Neural progenitor cell (in vitro differentiated cells): ENCODE results near the gene PDE1C. TPM values are rescaled to one million over a fixed set of nuclear protein-coding genes. Genes with fewer than 3 reads are reported as not detected.

Source experiments
- DNase-seq: peaks from one replicate; pipeline ENCODE4 v3.0.0-alpha.2; 2016; ENCODE audit warnings: low spot score
- H2AFZ ChIP-seq: fragments of 200-600 bp; sonication (generic); replicated peaks from 2 replicates; pipeline ENCODE4 v1.6.1; 2016; ENCODE audit warnings: antibody characterized with exemption
- H3F3A ChIP-seq: fragments of 200-600 bp; sonication (generic); 2 replicates; pipeline ENCODE4 v1.6.1; 2016; ENCODE audit warnings: antibody characterized with exemption, low read depth
- H3K27ac ChIP-seq: fragments of 200-600 bp; sonication (generic); 2 replicates; pipeline ENCODE4 v1.5.1; 2016; ENCODE audit warnings: mild to moderate bottlenecking
- H3K27me3 ChIP-seq: fragments of 200-600 bp; sonication (generic); 2 replicates; pipeline ENCODE4 v1.6.1; 2016; ENCODE audit warnings: mild to moderate bottlenecking, moderate library complexity
- H3K36me3 ChIP-seq: fragments of 200-600 bp; sonication (generic); 2 replicates; pipeline ENCODE4 v1.5.1; 2016
- H3K4me1 ChIP-seq: fragments of 200-600 bp; sonication (generic); 2 replicates; pipeline ENCODE4 v1.6.1; 2016; ENCODE audit warnings: mixed run types
- H3K4me2 ChIP-seq: fragments of 200-600 bp; sonication (generic); 2 replicates; pipeline ENCODE4 v1.6.1; 2016
- H3K4me3 ChIP-seq: fragments of 200-600 bp; sonication (generic); 2 replicates; pipeline ENCODE4 v1.5.1; 2016
- H3K79me2 ChIP-seq: fragments of 200-600 bp; sonication (generic); 2 replicates; pipeline ENCODE4 v1.6.1; 2016; ENCODE audit warnings: low read depth
- H3K9ac ChIP-seq: fragments of 200-600 bp; sonication (generic); 2 replicates; pipeline ENCODE4 v1.6.1; 2016
- H3K9me3 ChIP-seq: fragments of 200-600 bp; sonication (generic); 2 replicates; pipeline ENCODE4 v1.5.1; 2016; ENCODE audit warnings: low read depth
- H4K20me1 ChIP-seq: fragments of 200-600 bp; sonication (generic); 2 replicates; pipeline ENCODE4 v1.6.1; 2016; ENCODE audit warnings: low read depth
- H3K27ac Mint-ChIP-seq: 3 replicates; pipeline ENCODE4 v1.8.0; 2021; ENCODE audit warnings: mixed read lengths
- H3K27me3 Mint-ChIP-seq: 2 replicates; pipeline ENCODE4 v1.8.0; 2022; ENCODE audit warnings: low read depth, mild to moderate bottlenecking, inconsistent platforms, moderate library complexity, mixed read lengths; ENCODE audit not compliant: insufficient read depth
- H3K36me3 Mint-ChIP-seq: 3 replicates; pipeline ENCODE4 v1.8.0; 2021; ENCODE audit warnings: mixed read lengths
- H3K4me1 Mint-ChIP-seq: 3 replicates; pipeline ENCODE4 v1.8.0; 2021; ENCODE audit warnings: mixed read lengths
- H3K4me3 Mint-ChIP-seq: 3 replicates; pipeline ENCODE4 v1.8.0; 2021; ENCODE audit warnings: mild to moderate bottlenecking, moderate library complexity, mixed read lengths
- H3K9me3 Mint-ChIP-seq: 3 replicates; pipeline ENCODE4 v1.8.0; 2020; ENCODE audit warnings: mixed read lengths
- EZH2 ChIP-seq: fragments of 200-600 bp; sonication (generic); IDR thresholded peaks from 2 replicates; pipeline ENCODE4 v1.6.1; 2017; ENCODE audit warnings: antibody characterized with exemption, mild to moderate bottlenecking, moderate library complexity
- EZH2phosphoT487 ChIP-seq: fragments of 200-600 bp; sonication (generic); IDR thresholded peaks from 2 replicates; pipeline ENCODE4 v1.6.1; 2017; ENCODE audit warnings: antibody characterized with exemption
- total RNA-seq: library from RNA; depleted of rRNA; stranded (reverse); fragments of >200 nt; gene quantifications from 2 replicates; pipeline ENCODE4 v1.2.3, GENCODE V29; 2015; ENCODE audit warnings: low replicate concordance
- TF ChIP-seq, protein P1 (sequence below): fragments of 200-600 bp; sonication (generic); IDR thresholded peaks from 2 replicates; pipeline ENCODE4 v1.5.1; 2017; ENCODE audit warnings: antibody characterized with exemption, mild to moderate bottlenecking

The PDE1C gene
- total RNA-seq, 1 donor from 2014 or later = 0.54 TPM

DNA sequence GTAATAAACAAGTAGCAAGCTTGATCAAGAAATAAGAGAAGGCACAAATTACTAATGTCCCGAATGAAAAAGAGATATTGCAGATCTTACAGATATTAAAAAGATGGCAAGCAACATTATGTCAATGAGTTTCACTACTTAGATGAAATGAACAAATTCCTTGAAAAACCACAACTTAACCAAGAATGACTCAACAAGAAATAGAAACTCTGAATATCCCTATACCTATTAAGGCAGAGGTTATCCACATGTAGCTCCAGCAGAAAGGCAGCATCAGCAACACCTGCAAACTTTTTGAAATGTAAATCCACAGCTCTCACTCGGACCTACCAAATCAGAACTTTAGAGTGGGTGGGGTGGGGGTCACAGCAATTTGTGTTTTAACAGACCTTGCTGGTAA is 33.6 kb downstream of the PDE1C start:
- TF ChIP-seq EZH2 = no peak
- TF ChIP-seq, protein P1, sequence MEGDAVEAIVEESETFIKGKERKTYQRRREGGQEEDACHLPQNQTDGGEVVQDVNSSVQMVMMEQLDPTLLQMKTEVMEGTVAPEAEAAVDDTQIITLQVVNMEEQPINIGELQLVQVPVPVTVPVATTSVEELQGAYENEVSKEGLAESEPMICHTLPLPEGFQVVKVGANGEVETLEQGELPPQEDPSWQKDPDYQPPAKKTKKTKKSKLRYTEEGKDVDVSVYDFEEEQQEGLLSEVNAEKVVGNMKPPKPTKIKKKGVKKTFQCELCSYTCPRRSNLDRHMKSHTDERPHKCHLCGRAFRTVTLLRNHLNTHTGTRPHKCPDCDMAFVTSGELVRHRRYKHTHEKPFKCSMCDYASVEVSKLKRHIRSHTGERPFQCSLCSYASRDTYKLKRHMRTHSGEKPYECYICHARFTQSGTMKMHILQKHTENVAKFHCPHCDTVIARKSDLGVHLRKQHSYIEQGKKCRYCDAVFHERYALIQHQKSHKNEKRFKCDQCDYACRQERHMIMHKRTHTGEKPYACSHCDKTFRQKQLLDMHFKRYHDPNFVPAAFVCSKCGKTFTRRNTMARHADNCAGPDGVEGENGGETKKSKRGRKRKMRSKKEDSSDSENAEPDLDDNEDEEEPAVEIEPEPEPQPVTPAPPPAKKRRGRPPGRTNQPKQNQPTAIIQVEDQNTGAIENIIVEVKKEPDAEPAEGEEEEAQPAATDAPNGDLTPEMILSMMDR = no peak
- no peak for TF ChIP-seq EZH2phosphoT487
- H3K9ac ChIP-seq = no peak overlapping the region
- no peaks in the 10 kb centered on the region for H3K36me3 ChIP-seq
- no peak overlapping the region for H3K4me3 ChIP-seq
- no peaks in the 10 kb centered on the region for H3K9me3 ChIP-seq
- Mint-ChIP-seq H3K4me3 (no peak overlapping the region), H3K27ac (no peak overlapping the region), H3K4me1 (peaks cover 22% of the 10 kb centered on the region), H3K9me3 (peaks cover 8% of the 10 kb centered on the region), H3K36me3 (no peaks in the 10 kb centered on the region), H3K27me3 (no peaks in the 10 kb centered on the region)
- H3K27me3 ChIP-seq = no peaks in the 10 kb centered on the region
- H3K27ac ChIP-seq = no peak overlapping the region
- no peak overlapping the region for H3K4me2 ChIP-seq
- H4K20me1 ChIP-seq = no peaks in the 10 kb centered on the region
- H3K4me1 ChIP-seq = no peaks in the 10 kb centered on the region
- no peak for DNase-seq
- no peaks in the 10 kb centered on the region for H3F3A ChIP-seq
- H3K79me2 ChIP-seq = no peaks in the 10 kb centered on the region
- H2AFZ ChIP-seq = no peak overlapping the region

DNA sequence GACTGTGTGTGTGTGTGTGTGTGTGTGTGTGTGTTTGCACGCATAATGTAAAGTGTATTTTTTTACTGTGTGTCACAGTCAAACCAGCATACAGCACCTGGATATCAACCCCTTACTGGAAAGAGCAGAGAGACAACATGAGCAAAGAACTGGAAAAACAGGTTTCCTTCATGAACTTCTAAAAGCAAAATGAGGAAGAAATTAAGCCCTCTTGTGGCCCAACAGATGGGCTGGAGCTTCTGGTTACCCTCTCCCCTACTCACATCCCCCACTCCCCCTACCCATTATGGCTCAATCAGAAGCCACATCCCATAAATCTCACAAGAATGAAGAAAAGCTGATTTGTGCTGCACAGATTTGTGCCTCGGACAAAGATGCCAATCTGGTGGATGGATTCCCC is 36.2 kb downstream of the PDE1C start:
- Histone ChIP-seq H3K9ac (no peak overlapping the region), H3K79me2 (no peaks in the 10 kb centered on the region), H3K36me3 (no peaks in the 10 kb centered on the region), H4K20me1 (no peaks in the 10 kb centered on the region), H2AFZ (no peak overlapping the region), H3K4me1 (no peaks in the 10 kb centered on the region), H3F3A (no peaks in the 10 kb centered on the region), H3K9me3 (no peaks in the 10 kb centered on the region), H3K4me2 (no peak overlapping the region), H3K4me3 (no peak overlapping the region), H3K27me3 (no peaks in the 10 kb centered on the region), H3K27ac (no peak overlapping the region)
- H3K27me3 Mint-ChIP-seq = no peaks in the 10 kb centered on the region
- TF ChIP-seq, protein P1 = no peak
- no peak for TF ChIP-seq EZH2phosphoT487
- no peak for TF ChIP-seq EZH2
- peaks cover 8% of the 10 kb centered on the region for H3K9me3 Mint-ChIP-seq
- DNase-seq = no peak
- no peak overlapping the region for H3K27ac Mint-ChIP-seq
- H3K4me1 Mint-ChIP-seq = peaks cover 31% of the 10 kb centered on the region
- H3K4me3 Mint-ChIP-seq = no peak overlapping the region
- no peaks in the 10 kb centered on the region for H3K36me3 Mint-ChIP-seq

DNA sequence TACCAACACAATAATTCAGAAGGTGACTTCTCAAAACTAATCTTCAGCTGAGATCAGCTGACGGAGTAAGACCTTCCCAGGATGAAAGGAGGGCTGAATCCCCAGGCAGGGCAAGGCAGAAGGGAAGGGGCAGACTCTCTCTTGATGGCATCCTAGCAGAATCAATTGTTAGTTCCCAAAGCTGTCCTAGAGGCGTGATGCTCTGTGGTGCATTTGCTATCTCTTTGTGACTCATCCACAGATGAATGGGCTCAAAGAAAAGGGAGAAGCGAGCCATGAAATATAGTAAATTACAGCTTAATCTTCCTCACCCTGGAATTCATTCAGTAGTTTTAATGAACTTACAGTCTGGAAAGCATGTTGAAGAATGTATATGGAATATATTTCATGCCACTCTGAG is 37.2 kb downstream of the PDE1C start:
- H3K27ac ChIP-seq = no peak overlapping the region
- no peaks in the 10 kb centered on the region for H3K79me2 ChIP-seq
- Mint-ChIP-seq H3K4me3 (no peak overlapping the region), H3K27ac (no peak overlapping the region), H3K4me1 (peaks cover 32% of the 10 kb centered on the region), H3K9me3 (peaks cover 8% of the 10 kb centered on the region), H3K36me3 (no peaks in the 10 kb centered on the region), H3K27me3 (peaks cover 4% of the 10 kb centered on the region)
- no peaks in the 10 kb centered on the region for H3K36me3 ChIP-seq
- H3K4me3 ChIP-seq = no peak overlapping the region
- H3K9ac ChIP-seq = no peak overlapping the region
- no peaks in the 10 kb centered on the region for H4K20me1 ChIP-seq
- no peak for TF ChIP-seq EZH2
- TF ChIP-seq, protein P1 = no peak
- TF ChIP-seq EZH2phosphoT487 = no peak
- no peak overlapping the region for H3K4me2 ChIP-seq
- H2AFZ ChIP-seq = no peak overlapping the region
- DNase-seq = no peak
- H3K27me3 ChIP-seq = no peaks in the 10 kb centered on the region
- H3F3A ChIP-seq = no peaks in the 10 kb centered on the region
- no peaks in the 10 kb centered on the region for H3K9me3 ChIP-seq
- no peaks in the 10 kb centered on the region for H3K4me1 ChIP-seq

DNA sequence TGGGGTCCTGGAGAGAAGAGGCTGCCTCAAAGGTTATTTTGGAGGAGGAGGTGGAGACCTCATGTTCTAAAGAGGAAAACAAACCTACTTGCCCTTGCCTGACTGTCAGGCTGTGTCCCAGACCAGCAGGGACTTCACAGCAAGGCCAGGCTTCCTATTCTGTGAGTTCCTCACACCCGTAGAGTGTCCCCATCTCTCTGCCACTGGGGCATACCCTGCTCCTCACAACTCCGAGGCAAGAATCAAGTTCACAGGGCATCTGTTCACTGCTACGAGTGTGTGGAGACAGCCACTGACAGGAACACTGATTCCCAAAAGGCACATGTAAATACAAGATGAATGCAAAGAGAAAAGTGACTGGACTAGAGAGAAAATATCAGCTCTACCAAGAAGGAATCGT is 38.0 kb downstream of the PDE1C start:
- Histone ChIP-seq H3K4me1 (no peaks in the 10 kb centered on the region), H3K9me3 (no peaks in the 10 kb centered on the region), H3K4me2 (no peak overlapping the region), H3K4me3 (no peak overlapping the region), H4K20me1 (no peaks in the 10 kb centered on the region), H3K36me3 (no peaks in the 10 kb centered on the region), H3K27me3 (no peaks in the 10 kb centered on the region), H2AFZ (no peak overlapping the region), H3K9ac (no peak overlapping the region), H3K79me2 (no peaks in the 10 kb centered on the region), H3K27ac (no peak overlapping the region), H3F3A (no peaks in the 10 kb centered on the region)
- Mint-ChIP-seq H3K27ac (no peak overlapping the region), H3K36me3 (no peaks in the 10 kb centered on the region), H3K27me3 (peaks cover 4% of the 10 kb centered on the region), H3K9me3 (peaks cover 8% of the 10 kb centered on the region), H3K4me3 (no peak overlapping the region), H3K4me1 (peaks cover 32% of the 10 kb centered on the region)
- no peak for DNase-seq
- TF ChIP-seq EZH2phosphoT487 = no peak
- TF ChIP-seq EZH2 = no peak
- TF ChIP-seq, protein P1 = no peak
